GM21619 (cell line): Measurements from ENCODE around the gene RPA1.

Experiments
- ATAC-seq: cut with Tn5 transposase; IDR thresholded peaks from one replicate; pipeline ENCODE4 v1.9.1; 2021; ENCODE audit not compliant: unreplicated experiment

RPA1 gene

GRCh38 chr17:1907909-1908698, 78.3 kb downstream of the RPA1 start:
- no peak for ATAC-seq

- ATAC-seq, result no peak
Observed at GRCh38 chr17:1908699-1909309, 79.0 kb downstream of the RPA1 start.

- ATAC-seq, result no peak
Observed at GRCh38 chr17:1909985-1910384, 80.2 kb downstream of the RPA1 start.

DNA sequence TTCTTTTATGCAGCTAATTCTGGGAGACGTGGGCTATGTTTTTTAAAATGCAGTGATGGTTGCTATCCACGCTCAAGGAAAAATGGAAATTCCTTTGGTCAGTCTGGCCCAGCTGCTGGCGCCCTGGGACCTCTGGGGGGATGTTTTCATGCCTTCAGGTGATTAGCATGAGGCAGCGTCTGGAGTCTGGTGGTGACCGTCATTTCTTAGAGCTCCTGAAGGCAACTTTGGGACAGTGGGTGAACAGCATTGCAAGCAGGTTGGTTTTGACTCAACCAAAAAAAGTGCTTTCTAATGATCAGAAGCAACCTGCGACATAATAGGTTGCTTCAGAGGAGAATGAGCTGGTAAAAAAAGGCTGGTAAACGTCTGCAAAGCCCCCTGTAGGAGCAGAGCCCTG, 82.3 kb downstream of the RPA1 start:
- ATAC-seq, result no peak

GRCh38 chr17:1913702-1914101, 83.9 kb downstream of the RPA1 start:
- no peak for ATAC-seq

GRCh38 chr17:1914661-1915083, 84.9 kb downstream of the RPA1 start:
- ATAC-seq, result no peak

DNA sequence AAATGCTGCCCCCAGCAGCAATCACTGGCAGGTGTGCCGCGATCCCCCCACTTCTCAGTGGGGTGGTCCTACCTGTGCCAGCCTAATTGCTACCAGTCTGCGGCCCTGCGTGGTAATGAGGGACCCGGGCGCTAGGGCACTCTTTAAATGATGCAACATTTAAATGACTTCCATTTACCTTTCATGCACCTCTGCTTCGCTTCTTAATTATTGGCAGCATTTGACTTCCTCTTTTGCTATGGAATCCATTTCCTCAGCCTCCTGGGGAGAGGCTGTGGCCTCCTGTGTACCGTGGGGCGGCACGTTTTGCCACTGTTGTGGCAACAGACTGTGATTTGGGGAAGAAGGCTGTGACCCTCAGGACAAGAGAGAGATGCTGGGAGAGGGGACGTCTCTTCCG, 86.1 kb downstream of the RPA1 start:
- ATAC-seq, result no peak

- ATAC-seq, result no peak
Observed at GRCh38 chr17:1916316-1916715, 86.5 kb downstream of the RPA1 start.

DNA sequence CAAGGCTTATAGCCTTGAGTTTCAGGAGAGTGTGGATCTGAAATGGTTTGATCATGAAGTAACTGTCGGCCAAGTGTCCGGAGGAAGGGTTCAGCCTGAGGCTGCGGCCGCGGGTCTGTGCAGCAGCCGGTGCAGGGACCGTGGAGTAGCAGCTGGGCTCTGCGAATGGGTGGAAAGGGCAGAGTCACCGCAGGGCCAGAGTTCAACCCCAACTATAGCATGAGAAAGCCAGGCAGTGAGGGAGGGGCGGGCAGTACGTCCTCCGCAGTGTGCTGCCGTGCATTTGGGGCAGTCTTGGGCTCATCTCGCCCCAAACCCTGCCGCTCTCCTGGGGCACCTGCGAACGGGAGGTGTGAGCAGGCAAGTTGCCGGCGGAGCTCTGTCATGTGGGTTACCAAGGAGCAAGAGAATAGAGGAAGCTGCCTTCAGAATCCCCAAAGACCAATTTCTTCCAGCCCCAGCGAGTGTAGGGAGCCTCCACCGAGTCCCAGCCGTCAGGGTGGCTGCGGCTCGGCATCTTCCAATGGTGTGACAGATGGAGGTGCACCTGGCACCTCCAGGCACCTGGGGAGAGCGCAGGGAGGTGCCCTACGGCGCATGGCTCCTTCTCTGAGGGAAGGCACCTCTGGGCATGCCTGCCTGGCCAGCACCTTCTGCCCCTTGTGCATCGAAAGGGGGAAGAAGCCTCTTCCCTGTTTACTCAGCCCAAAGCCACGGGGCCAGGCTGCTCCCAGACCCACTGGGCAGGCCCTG, 87.3 kb downstream of the RPA1 start:
- no peak for ATAC-seq

DNA sequence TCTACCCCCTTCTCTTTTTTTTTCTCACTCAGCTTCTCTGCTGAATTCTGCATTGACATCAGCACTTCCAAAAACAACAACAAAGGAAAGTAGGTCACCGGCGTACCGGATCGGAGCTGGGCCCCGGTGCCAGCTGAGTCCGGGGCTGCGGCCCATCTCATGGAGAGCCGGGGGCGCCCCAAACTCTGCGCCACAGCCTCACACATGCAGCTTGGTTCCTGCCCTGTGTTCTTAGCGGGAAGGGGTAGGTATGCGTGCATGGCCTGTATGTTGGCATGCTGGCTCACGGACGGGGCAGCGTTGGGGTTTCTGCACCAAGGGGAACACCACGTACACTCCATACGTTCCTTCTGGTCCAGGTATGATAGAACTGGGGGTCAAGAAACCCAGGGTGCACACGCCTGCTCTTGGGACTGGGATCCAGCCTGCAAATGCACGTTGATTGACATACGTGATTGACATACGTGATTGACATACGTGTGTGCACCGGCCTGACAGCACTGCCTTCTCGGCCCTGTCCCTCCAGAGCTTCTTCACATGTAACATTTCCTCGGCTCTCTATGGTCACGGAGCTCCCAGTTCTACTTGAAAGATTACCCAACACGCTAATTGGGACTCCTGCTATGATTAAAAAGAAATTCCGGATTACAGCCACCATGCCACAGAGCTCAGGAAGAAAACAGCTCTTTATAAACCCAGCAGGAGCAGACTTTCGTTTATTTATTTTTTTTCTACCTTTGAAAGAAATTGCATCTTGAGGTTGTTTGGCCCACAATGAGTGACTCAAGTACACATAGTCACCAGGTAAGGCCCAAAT, 88.7 kb downstream of the RPA1 start:
- ATAC-seq, result no peak

DNA sequence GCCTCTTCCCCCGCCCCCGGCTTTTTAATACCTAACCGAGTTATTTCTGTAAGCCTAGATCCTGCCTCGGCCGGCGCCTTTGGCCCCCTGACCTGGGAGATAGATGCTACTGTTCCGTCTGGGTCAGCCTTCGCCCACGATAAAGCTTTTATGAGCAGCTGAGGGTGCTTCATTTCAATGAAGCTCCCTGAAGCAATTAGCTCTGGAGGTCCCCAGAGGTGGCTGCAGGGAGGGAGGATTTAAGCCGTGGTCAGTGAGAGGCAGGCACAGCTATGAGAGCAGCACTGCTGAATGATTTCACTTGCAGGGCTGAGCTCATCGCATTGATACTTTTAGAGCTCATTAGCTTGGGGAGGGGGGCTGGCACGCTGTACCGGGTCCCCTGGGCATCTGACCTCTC, 89.4 kb downstream of the RPA1 start:
- no peak for ATAC-seq

DNA sequence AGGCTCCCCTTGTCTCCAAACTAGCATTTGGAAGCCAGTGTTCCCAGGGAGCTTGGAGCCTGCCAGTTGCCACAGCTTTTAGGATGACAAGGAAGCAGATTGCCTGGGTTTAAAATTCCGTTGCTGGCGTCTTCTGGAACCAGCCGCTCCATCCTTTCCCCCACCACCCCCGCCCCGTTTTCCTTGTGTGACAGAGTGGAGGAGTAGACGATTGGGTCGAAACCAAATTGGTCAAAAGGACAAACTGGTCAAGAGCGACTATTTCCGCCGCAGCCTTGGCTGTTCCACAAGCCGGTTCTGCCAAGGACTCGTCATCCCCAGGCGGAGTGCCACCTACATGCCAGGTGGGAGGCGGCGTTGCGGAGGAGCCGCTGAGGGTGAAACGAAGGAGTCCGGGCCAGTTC, 91.1 kb downstream of the RPA1 start:
- ATAC-seq, result no peak

- ATAC-seq, result no peak
Observed at GRCh38 chr17:1928976-1929375, 99.2 kb downstream of the RPA1 start.

GRCh38 chr17:1930337-1930645, 100.5 kb downstream of the RPA1 start:
- no peak for ATAC-seq

- no peak for ATAC-seq
Observed at GRCh38 chr17:1931844-1932579, 102.2 kb downstream of the RPA1 start.

DNA sequence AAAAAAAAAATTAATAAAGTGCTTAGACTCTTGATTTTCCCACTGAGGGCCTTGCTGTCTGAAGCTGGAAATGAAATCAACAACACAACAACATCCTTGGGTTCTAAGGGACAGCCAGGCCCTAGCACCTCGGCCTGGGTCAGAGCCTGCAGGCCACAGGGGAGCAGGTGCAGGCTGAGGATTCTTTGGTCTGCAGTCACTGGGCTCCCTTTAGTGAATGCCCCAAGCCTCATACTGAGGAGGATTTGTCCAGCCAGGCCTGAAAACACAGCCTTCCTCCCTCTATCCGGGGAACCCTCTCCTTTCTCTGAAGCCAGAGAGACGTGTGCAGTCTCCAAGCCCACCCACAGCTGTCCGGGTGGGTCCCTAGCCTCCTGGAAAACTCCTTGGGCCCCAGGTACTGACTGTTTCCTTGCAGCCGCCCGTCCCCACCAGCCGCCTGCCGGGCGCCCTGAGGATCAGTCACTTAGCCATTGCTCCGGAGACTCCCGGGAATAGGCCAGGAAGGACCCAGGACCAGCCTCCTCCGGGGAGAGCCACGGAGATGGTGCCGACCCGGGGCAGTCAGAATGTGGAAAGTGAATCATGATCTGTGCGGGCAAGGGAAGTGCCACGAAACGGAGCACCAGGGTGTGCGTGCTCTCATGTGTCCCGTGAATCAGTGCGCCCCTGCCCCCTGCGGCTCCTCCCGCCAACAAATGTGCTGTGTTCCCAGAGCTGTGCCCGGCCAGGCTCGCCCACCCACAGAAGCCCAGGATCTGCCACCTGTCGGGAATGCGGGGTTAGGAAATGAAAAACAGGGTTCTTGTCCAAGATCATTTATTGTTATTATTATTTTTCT, 104.3 kb downstream of the RPA1 start:
- no peak for ATAC-seq

GRCh38 chr17:1934901-1935300, 105.1 kb downstream of the RPA1 start:
- ATAC-seq, result no peak

- no peak for ATAC-seq
Observed at GRCh38 chr17:1936766-1937165, 107.0 kb downstream of the RPA1 start.

DNA sequence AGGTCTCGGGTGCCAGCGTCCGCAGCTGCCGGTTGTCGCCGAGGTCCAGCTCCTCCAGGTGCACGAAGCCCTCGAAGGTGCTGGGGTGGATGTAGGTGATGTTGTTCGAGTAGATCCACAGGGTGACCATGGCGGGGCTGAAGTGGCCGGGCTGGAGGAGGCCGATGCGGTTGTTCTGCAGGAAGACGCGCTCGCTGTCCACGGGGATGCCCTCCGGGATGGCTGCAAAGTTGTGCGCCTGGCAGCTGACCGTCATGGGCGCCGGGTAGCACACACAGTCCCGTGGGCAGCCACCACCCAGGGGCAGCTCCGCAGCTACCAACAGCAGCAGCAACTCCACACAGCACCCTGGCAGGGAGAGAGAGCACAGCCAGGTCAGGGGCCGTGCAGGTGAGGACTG, 107.7 kb downstream of the RPA1 start:
- ATAC-seq, result no peak
